Putamen (tissue), 1 donor: ENCODE data around the gene MRNIP.

ENCODE experiments used
- DNase-seq: peaks from one replicate; pipeline ENCODE4 v3.0.0-alpha.2; 2016; ENCODE audit warnings: low spot score

The MRNIP gene

GRCh38 chr5:179887802-179888201 lies 29.2 kb upstream of the MRNIP start:
- no peak for DNase-seq

GRCh38 chr5:179887095-179887494 lies 28.5 kb upstream of the MRNIP start:
- DNase-seq: no peak

GRCh38 chr5:179886190-179886911 lies 27.7 kb upstream of the MRNIP start:
- DNase-seq: no peak

GRCh38 chr5:179885491-179886090 lies 27.0 kb upstream of the MRNIP start:
- DNase-seq: no peak

GRCh38 chr5:179883163-179883562 lies 24.5 kb upstream of the MRNIP start:
- DNase-seq: no peak

- DNase-seq: no peak
Observed at GRCh38 chr5:179882338-179882737, 23.7 kb upstream of the MRNIP start.

GRCh38 chr5:179880848-179881590 lies 22.4 kb upstream of the MRNIP start:
- no peak for DNase-seq

GRCh38 chr5:179880066-179880650 lies 21.5 kb upstream of the MRNIP start:
- no peak for DNase-seq

- no peak for DNase-seq
Observed at GRCh38 chr5:179879690-179880010, 21.0 kb upstream of the MRNIP start.

GRCh38 chr5:179879003-179879689 lies 20.5 kb upstream of the MRNIP start:
- no peak for DNase-seq

GRCh38 chr5:179878222-179879002 lies 19.8 kb upstream of the MRNIP start:
- DNase-seq: no peak

GRCh38 chr5:179876610-179876952 lies 18.0 kb upstream of the MRNIP start:
- DNase-seq: no peak

GRCh38 chr5:179875741-179876609 lies 17.4 kb upstream of the MRNIP start:
- DNase-seq: no peak

- no peak for DNase-seq
Observed at GRCh38 chr5:179874536-179875292, 16.1 kb upstream of the MRNIP start.

GRCh38 chr5:179874136-179874535 lies 15.5 kb upstream of the MRNIP start:
- no peak for DNase-seq

- DNase-seq: no peak
Observed at GRCh38 chr5:179873588-179874110, 15.0 kb upstream of the MRNIP start.

- DNase-seq: no peak
Observed at GRCh38 chr5:179872828-179873575, 14.4 kb upstream of the MRNIP start.

- no peak for DNase-seq
Observed at GRCh38 chr5:179872055-179872827, 13.6 kb upstream of the MRNIP start.
